ENCODE measurements around the gene ZRANB1. TPM values are rescaled to one million over a fixed set of nuclear protein-coding genes. Genes with fewer than 3 reads are reported as not detected.

ZRANB1 gene
- total RNA-seq, 1 experiment from 2014 or later: 18.4 TPM

- Histone ChIP-seq H3K27me3 (ENCODE audit: control insufficient read depth, insufficient read depth, low read length) (no peaks in the 10 kb centered on the region), H3K36me3 (replicated peaks; ENCODE audit: control insufficient read depth, insufficient read depth, low read length) (peaks cover 39% of the 10 kb centered on the region), H3K4me3 (ENCODE audit: insufficient read depth, low read depth, low read length) (no peak overlapping the region)
- DNase-seq: no peak
Observed at GRCh38 chr10:124989526-124989925, 47.6 kb downstream of the ZRANB1 start.

GRCh38 chr10:124990671-124991625 lies 49.0 kb downstream of the ZRANB1 start:
- H3K27me3 ChIP-seq (ENCODE audit: control insufficient read depth, insufficient read depth, low read length): no peaks in the 10 kb centered on the region
- H3K36me3 ChIP-seq (replicated peaks; ENCODE audit: control insufficient read depth, insufficient read depth, low read length): peaks cover 44% of the 10 kb centered on the region
- no peak for DNase-seq
- no peak overlapping the region for H3K4me3 ChIP-seq (ENCODE audit: insufficient read depth, low read depth, low read length)

- H3K4me3 ChIP-seq (ENCODE audit: insufficient read depth, low read depth, low read length): no peak overlapping the region
- H3K36me3 ChIP-seq (replicated peaks; ENCODE audit: control insufficient read depth, insufficient read depth, low read length): peaks cover 45% of the 10 kb centered on the region
- H3K27me3 ChIP-seq (ENCODE audit: control insufficient read depth, insufficient read depth, low read length): no peaks in the 10 kb centered on the region
- DNase-seq: no peak
Observed at GRCh38 chr10:124991835-124992234, 49.9 kb downstream of the ZRANB1 start.

- Histone ChIP-seq H3K36me3 (replicated peaks; ENCODE audit: control insufficient read depth, insufficient read depth, low read length) (peaks cover 50% of the 10 kb centered on the region), H3K4me3 (ENCODE audit: insufficient read depth, low read depth, low read length) (no peak overlapping the region), H3K27me3 (ENCODE audit: control insufficient read depth, insufficient read depth, low read length) (no peaks in the 10 kb centered on the region)
- DNase-seq: peak; percentile 75
Observed at GRCh38 chr10:124992462-124993344, 50.8 kb downstream of the ZRANB1 start.

GRCh38 chr10:124993345-124993708 lies 51.4 kb downstream of the ZRANB1 start:
- DNase-seq: peak; percentile 29
- no peak overlapping the region for H3K4me3 ChIP-seq (ENCODE audit: insufficient read depth, low read depth, low read length)
- peaks cover 54% of the 10 kb centered on the region for H3K36me3 ChIP-seq (replicated peaks; ENCODE audit: control insufficient read depth, insufficient read depth, low read length)
- H3K27me3 ChIP-seq (ENCODE audit: control insufficient read depth, insufficient read depth, low read length): no peaks in the 10 kb centered on the region

- no peaks in the 10 kb centered on the region for H3K27me3 ChIP-seq (ENCODE audit: control insufficient read depth, insufficient read depth, low read length)
- peaks cover 60% of the 10 kb centered on the region for H3K36me3 ChIP-seq (replicated peaks; ENCODE audit: control insufficient read depth, insufficient read depth, low read length)
- H3K4me3 ChIP-seq (ENCODE audit: insufficient read depth, low read depth, low read length): no peak overlapping the region
- no peak for DNase-seq
Observed at GRCh38 chr10:124993736-124994451, 52.0 kb downstream of the ZRANB1 start.

- Histone ChIP-seq H3K27me3 (ENCODE audit: control insufficient read depth, insufficient read depth, low read length) (no peaks in the 10 kb centered on the region), H3K4me3 (ENCODE audit: insufficient read depth, low read depth, low read length) (no peak overlapping the region), H3K36me3 (replicated peaks; ENCODE audit: control insufficient read depth, insufficient read depth, low read length) (peaks cover 64% of the 10 kb centered on the region)
- peak; percentile 29 for DNase-seq
Observed at GRCh38 chr10:124994573-124995473, 52.9 kb downstream of the ZRANB1 start.

GRCh38 chr10:124995605-124996004 lies 53.7 kb downstream of the ZRANB1 start:
- Histone ChIP-seq H3K4me3 (ENCODE audit: insufficient read depth, low read depth, low read length) (no peak overlapping the region), H3K36me3 (replicated peaks; ENCODE audit: control insufficient read depth, insufficient read depth, low read length) (peaks cover 71% of the 10 kb centered on the region), H3K27me3 (ENCODE audit: control insufficient read depth, insufficient read depth, low read length) (no peaks in the 10 kb centered on the region)
- peak; percentile 50 for DNase-seq

- Histone ChIP-seq H3K4me3 (ENCODE audit: insufficient read depth, low read depth, low read length) (no peak overlapping the region), H3K36me3 (replicated peaks; ENCODE audit: control insufficient read depth, insufficient read depth, low read length) (peaks cover 70% of the 10 kb centered on the region), H3K27me3 (ENCODE audit: control insufficient read depth, insufficient read depth, low read length) (no peaks in the 10 kb centered on the region)
- peak; percentile 59 for DNase-seq
Observed at GRCh38 chr10:124996127-124996853, 54.4 kb downstream of the ZRANB1 start.

GRCh38 chr10:124996854-124997215 lies 54.9 kb downstream of the ZRANB1 start:
- peak; percentile 36 for DNase-seq
- Histone ChIP-seq H3K27me3 (ENCODE audit: control insufficient read depth, insufficient read depth, low read length) (no peaks in the 10 kb centered on the region), H3K4me3 (ENCODE audit: insufficient read depth, low read depth, low read length) (no peak overlapping the region), H3K36me3 (replicated peaks; ENCODE audit: control insufficient read depth, insufficient read depth, low read length) (peaks cover 65% of the 10 kb centered on the region)

GRCh38 chr10:124997306-124997705 lies 55.4 kb downstream of the ZRANB1 start:
- peaks cover 63% of the 10 kb centered on the region for H3K36me3 ChIP-seq (replicated peaks; ENCODE audit: control insufficient read depth, insufficient read depth, low read length)
- peak; percentile 43 for DNase-seq
- H3K27me3 ChIP-seq (ENCODE audit: control insufficient read depth, insufficient read depth, low read length): no peaks in the 10 kb centered on the region
- no peak overlapping the region for H3K4me3 ChIP-seq (ENCODE audit: insufficient read depth, low read depth, low read length)

- Histone ChIP-seq H3K27me3 (ENCODE audit: control insufficient read depth, insufficient read depth, low read length) (no peaks in the 10 kb centered on the region), H3K36me3 (replicated peaks; ENCODE audit: control insufficient read depth, insufficient read depth, low read length) (peaks cover 65% of the 10 kb centered on the region), H3K4me3 (ENCODE audit: insufficient read depth, low read depth, low read length) (no peak overlapping the region)
- peak; percentile 39 for DNase-seq
Observed at GRCh38 chr10:124997771-124998623, 56.1 kb downstream of the ZRANB1 start.

Data from H7 (cell line).